D721Med (cell line): ENCODE results near the gene ZNF334.

Experiments
- DNase-seq: peaks from one replicate; pipeline ENCODE4 v3.0.0; 2011; ENCODE audit warnings: low spot score; ENCODE audit not compliant: insufficient read length
- FAIRE-seq: peaks from 2 replicates; lab custom pipeline; 2011; peaks lifted over from hg19 to GRCh38; lab: Jason Lieb, UNC
- CTCF ChIP-seq: IDR thresholded peaks from 2 replicates; pipeline ENCODE4 v1.5.1; 2012; ENCODE audit warnings: mild to moderate bottlenecking, control low read depth; ENCODE audit not compliant: insufficient read depth; ENCODE audit errors: missing control alignments

The ZNF334 gene

GRCh38 chr20:46545077-46545826 lies 31.9 kb upstream of the ZNF334 start:
- FAIRE-seq (no peak), DNase-seq (no peak)
- TF ChIP-seq CTCF: no peak

DNA sequence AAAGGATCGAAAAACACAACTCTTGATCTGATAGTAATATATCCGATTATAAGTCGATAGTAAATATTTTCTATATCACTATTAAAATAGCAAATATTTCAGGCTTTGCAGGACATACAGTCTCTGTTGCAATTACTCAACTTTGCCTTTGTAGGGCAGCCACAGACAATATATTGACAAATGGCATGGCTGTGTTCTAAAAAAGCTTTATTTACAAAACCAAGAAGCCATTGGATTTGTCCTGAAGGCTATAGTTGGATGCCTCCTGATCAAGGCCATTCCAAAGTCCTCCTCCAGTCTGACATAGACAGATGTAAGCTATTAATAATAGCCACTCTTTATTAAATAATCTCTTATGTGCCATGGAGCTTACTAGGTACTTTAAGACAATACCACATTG lies 31.2 kb upstream of the ZNF334 start:
- DNase-seq (no peak), FAIRE-seq (no peak)
- TF ChIP-seq CTCF: no peak

DNA sequence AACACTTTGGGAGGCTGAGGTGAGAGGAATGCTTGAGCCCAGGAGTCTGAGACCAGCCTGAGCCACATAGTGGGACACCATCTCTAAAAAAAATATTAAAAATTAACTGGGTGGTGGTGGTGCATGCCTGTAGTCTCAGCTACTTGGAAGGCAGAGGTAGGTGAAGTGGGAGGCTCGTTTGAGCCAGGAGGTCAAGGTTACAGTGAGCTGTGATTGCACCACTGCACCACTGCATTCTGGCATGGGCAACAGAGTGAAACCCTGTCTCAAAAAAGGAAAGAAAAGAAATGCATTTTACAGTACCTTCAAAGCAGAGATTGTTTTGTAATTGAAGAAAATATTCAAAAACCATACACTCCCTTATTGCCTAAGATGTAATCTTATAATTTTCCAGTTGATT lies 30.6 kb upstream of the ZNF334 start:
- FAIRE-seq (no peak), DNase-seq (no peak)
- no peak for TF ChIP-seq CTCF

DNA sequence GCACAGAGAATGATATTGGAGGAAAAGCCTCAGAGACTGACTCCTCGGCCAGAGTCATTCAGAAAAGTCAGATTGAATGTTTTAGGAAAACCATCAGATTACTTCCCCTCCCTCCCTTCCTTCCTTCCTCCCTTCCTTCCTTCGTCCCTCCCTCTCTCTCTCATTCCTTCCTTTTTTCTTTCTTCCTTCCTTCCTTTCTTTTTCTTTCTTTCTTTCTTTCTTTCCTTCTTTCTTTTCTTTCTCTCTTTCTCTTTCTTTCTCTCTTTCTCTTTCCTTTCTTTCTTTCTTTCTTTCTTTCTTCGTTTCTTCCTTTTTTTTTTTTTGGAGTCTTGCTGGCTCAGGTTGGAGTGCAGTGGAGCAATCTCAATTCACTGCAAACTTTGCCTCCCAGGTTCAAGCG lies 29.7 kb upstream of the ZNF334 start:
- FAIRE-seq (no peak), DNase-seq (no peak)
- no peak for TF ChIP-seq CTCF

- DNase-seq (no peak), FAIRE-seq (no peak)
- TF ChIP-seq CTCF: no peak
Observed at GRCh38 chr20:46541229-46541935, 28.0 kb upstream of the ZNF334 start.

DNA sequence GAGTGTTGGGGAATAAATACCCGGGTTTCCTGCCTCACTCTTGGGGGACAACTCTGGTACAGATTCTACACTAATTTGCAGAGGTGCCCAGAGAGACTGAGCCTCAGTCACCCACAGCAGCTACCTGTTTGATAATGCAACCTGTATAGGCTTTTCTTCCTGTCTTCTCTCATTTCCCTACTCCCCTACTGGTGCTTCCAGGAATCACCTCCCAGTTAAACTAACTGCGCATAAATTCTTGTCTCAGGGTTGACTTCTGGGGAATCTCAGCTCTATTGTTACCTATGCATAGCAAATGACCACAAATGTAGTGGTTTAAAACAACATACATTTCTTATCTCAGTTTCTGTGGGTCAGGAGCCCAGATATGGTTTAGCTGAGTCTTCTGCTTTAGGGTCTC lies 25.8 kb upstream of the ZNF334 start:
- DNase-seq (no peak), FAIRE-seq (no peak)
- TF ChIP-seq CTCF: no peak

DNA sequence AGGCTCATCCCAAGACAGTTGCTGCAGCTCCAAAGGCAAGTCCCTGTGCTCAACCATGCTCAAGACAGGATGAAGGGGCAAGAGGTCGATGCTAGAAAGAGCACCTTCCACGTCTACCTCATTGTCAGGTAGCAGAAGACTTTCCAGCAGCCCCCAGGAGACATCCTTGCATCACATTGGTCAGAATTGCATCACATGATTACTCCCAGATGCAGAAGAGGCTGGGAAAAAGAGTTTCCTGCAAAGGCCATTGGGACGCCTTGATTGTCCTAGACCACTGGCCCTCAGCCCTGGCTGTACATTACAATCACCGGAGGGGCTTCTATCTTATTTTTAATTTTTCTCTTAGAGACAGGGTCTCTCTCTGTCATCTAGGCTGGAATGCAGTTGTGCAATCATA lies 17.3 kb upstream of the ZNF334 start:
- DNase-seq (no peak), FAIRE-seq (no peak)
- no peak for TF ChIP-seq CTCF
